DOHH2 (cell line): ENCODE results near the gene LRRC1.

Experiments used
- H3F3A ChIP-seq: fragments of 200-600 bp; sonication (generic), shearing (Covaris generic); 2 replicates; pipeline ENCODE4 v1.6.0; 2016; ENCODE audit warnings: antibody characterized with exemption, mild to moderate bottlenecking; ENCODE audit not compliant: control insufficient read depth, insufficient read depth
- H3K27ac ChIP-seq: fragments of 200-600 bp; sonication (generic); 2 replicates; pipeline ENCODE4 v1.5.1; 2014; ENCODE audit warnings: low read depth, mild to moderate bottlenecking, low read length, moderate library complexity
- H3K27me3 ChIP-seq: fragments of 200-600 bp; sonication (generic); 2 replicates; pipeline ENCODE4 v1.6.1; 2014; ENCODE audit warnings: mild to moderate bottlenecking, low read length, mixed read lengths; ENCODE audit not compliant: control insufficient read depth
- H3K36me3 ChIP-seq: fragments of 200-600 bp; sonication (generic); 2 replicates; pipeline ENCODE4 v1.6.1; 2014; ENCODE audit warnings: mild to moderate bottlenecking, low read length, moderate library complexity, mixed read lengths; ENCODE audit not compliant: control insufficient read depth
- H3K4me1 ChIP-seq: fragments of 200-600 bp; sonication (generic); 2 replicates; pipeline ENCODE4 v1.6.1; 2014; ENCODE audit warnings: mild to moderate bottlenecking, low read length, mixed read lengths; ENCODE audit not compliant: control insufficient read depth
- H3K4me2 ChIP-seq: fragments of 200-600 bp; sonication (generic); 2 replicates; pipeline ENCODE4 v1.6.0; 2014; ENCODE audit warnings: mild to moderate bottlenecking, low read length, moderate library complexity
- H3K4me3 ChIP-seq: fragments of 200-600 bp; sonication (generic); 2 replicates; pipeline ENCODE4 v1.5.1; 2014; ENCODE audit warnings: mild to moderate bottlenecking, low read length, mixed read lengths
- H3K79me2 ChIP-seq: fragments of 200-600 bp; sonication (generic); 2 replicates; pipeline ENCODE4 v1.6.1; 2014; ENCODE audit warnings: mild to moderate bottlenecking, low read length, mixed read lengths; ENCODE audit not compliant: control insufficient read depth
- H3K9me2 ChIP-seq: fragments of 200-600 bp; sonication (generic); replicated peaks from 2 replicates; pipeline ENCODE4 v1.6.1; 2014; ENCODE audit warnings: mild to moderate bottlenecking, low read length, mixed read lengths; ENCODE audit not compliant: control insufficient read depth
- H3K9me3 ChIP-seq: fragments of 200-600 bp; sonication (generic); 2 replicates; pipeline ENCODE4 v1.6.1; 2014; ENCODE audit warnings: antibody characterized with exemption, low read length, mixed read lengths; ENCODE audit not compliant: control insufficient read depth, insufficient read depth
- H4K20me1 ChIP-seq: fragments of 200-600 bp; sonication (generic); 2 replicates; pipeline ENCODE4 v1.6.0; 2014; ENCODE audit warnings: low read depth, mild to moderate bottlenecking, antibody characterized with exemption, low read length, moderate library complexity; ENCODE audit not compliant: control insufficient read depth, insufficient read depth
- EZH2phosphoT487 ChIP-seq: fragments of 200-600 bp; sonication (generic); IDR thresholded peaks from 2 replicates; pipeline ENCODE4 v1.6.1; 2017; ENCODE audit warnings: borderline replicate concordance, mild to moderate bottlenecking, antibody characterized with exemption, low read length, moderate library complexity, mixed read lengths
- TF ChIP-seq, protein P1 (sequence below): fragments of 200-600 bp; sonication (generic); IDR thresholded peaks from one replicate; pipeline ENCODE4 v1.5.1; 2014; ENCODE audit warnings: antibody characterized with exemption, mild to moderate bottlenecking, low read depth, low read length; ENCODE audit not compliant: poor library complexity, severe bottlenecking

LRRC1 gene

DNA sequence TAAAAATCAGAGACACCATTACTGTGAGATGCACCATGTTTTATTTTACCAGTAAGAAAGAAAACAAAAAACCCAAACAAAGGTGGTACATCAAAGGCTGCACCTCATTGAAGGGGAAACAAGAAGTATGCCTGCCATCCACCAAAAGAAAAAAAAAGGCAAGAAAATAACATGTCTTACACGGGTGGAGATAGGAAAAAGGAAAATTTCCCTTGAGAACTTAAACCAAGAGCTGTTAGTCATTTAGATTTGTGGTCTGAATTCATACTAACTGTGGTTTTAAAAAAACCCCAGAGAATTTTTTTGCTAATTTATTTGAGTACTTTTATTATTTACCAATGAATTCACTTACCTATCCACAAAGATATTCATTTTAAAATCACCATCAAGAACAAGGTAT is 144.0 kb downstream of the LRRC1 start:
- Histone ChIP-seq H3K27me3 (no peaks in the 10 kb centered on the region; the same call in 1 of the 2 replicates), H3K4me1 (no peaks in the 10 kb centered on the region), H3K4me3 (no peak overlapping the region), H3K79me2 (no peaks in the 10 kb centered on the region), H3F3A (no peaks in the 10 kb centered on the region), H3K4me2 (no peak overlapping the region), H3K27ac (no peak overlapping the region), H4K20me1 (no peaks in the 10 kb centered on the region), H3K36me3 (no peaks in the 10 kb centered on the region), H3K9me3 (no peaks in the 10 kb centered on the region), H3K9me2 (no peaks in the 10 kb centered on the region)
- no peak for TF ChIP-seq EZH2phosphoT487
- TF ChIP-seq, protein P1, sequence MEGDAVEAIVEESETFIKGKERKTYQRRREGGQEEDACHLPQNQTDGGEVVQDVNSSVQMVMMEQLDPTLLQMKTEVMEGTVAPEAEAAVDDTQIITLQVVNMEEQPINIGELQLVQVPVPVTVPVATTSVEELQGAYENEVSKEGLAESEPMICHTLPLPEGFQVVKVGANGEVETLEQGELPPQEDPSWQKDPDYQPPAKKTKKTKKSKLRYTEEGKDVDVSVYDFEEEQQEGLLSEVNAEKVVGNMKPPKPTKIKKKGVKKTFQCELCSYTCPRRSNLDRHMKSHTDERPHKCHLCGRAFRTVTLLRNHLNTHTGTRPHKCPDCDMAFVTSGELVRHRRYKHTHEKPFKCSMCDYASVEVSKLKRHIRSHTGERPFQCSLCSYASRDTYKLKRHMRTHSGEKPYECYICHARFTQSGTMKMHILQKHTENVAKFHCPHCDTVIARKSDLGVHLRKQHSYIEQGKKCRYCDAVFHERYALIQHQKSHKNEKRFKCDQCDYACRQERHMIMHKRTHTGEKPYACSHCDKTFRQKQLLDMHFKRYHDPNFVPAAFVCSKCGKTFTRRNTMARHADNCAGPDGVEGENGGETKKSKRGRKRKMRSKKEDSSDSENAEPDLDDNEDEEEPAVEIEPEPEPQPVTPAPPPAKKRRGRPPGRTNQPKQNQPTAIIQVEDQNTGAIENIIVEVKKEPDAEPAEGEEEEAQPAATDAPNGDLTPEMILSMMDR, result no peak

DNA sequence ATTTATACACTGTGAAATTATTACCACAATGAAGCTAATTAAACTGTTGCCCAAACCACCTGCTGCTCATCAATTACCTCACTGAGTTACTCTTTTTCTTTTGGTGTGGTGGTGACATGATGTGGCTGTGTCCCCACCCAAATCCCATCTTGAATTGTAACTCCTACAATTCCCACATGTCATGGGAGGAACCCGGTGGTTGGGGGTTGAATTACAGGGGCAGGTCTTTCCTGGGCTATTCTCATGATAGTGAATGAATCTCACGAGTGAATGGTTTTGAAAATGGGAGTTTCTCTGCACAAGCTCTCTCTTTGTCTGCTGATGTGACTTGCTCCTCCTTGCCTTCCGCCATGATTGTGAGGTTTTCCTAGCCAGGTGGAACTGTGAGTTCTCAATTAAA is 145.0 kb downstream of the LRRC1 start:
- Histone ChIP-seq H3K9me2 (no peaks in the 10 kb centered on the region), H3F3A (no peaks in the 10 kb centered on the region), H4K20me1 (no peaks in the 10 kb centered on the region), H3K4me2 (no peak overlapping the region), H3K9me3 (no peaks in the 10 kb centered on the region), H3K79me2 (no peaks in the 10 kb centered on the region), H3K36me3 (no peaks in the 10 kb centered on the region), H3K27ac (no peak overlapping the region), H3K4me1 (no peaks in the 10 kb centered on the region), H3K27me3 (no peaks in the 10 kb centered on the region; the same call in 1 of the 2 replicates), H3K4me3 (no peak overlapping the region)
- TF ChIP-seq EZH2phosphoT487, result no peak
- TF ChIP-seq, protein P1, result no peak

DNA sequence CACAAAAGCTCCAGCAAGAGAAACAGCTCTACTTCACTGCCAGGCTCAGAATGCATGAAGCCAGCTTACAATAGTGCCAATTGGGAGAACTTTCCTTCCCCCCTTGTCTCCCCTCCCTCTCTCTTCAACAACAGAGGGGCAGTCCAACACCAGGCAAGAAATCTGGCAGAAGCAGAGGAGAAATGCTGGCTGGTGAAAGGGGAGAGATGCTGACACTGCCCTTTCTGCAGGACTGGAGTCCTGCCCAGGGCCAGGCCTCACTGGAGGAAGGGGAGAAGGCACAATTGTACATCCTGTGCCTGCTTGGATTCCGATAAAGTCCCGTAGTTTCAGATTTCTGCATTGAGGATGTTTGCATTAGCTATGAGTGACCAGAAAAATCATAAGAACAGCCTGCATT is 148.6 kb downstream of the LRRC1 start:
- TF ChIP-seq, protein P1, result no peak
- TF ChIP-seq EZH2phosphoT487, result no peak
- Histone ChIP-seq H3K27ac (no peak overlapping the region), H3K9me2 (no peaks in the 10 kb centered on the region), H3K27me3 (no peaks in the 10 kb centered on the region; the same call in 1 of the 2 replicates), H3F3A (no peaks in the 10 kb centered on the region), H3K36me3 (no peaks in the 10 kb centered on the region), H3K4me2 (no peak overlapping the region), H3K79me2 (no peaks in the 10 kb centered on the region), H3K9me3 (no peaks in the 10 kb centered on the region), H3K4me3 (no peak overlapping the region), H4K20me1 (no peaks in the 10 kb centered on the region), H3K4me1 (no peaks in the 10 kb centered on the region)

DNA sequence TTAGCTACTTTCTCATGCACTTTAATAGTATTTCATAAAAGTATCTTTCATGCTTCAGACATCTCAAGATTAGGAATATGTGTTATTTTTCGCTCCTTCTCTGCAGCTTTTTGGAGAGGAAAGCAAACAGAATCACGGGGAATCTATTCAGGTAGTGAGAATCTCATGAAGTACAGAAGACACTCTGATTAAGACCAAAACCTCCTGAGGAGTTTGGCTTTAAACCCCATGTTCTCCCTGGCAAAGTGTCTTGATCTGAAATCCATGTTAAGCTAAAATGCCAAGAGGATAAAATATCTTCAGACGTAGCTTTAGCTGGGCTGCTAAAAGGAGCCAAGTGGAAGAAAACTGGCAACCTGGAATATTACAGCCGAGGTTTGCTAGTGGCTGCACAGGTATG is 149.3 kb downstream of the LRRC1 start:
- Histone ChIP-seq H4K20me1 (no peaks in the 10 kb centered on the region), H3K27me3 (no peaks in the 10 kb centered on the region; the same call in 1 of the 2 replicates), H3K4me1 (no peaks in the 10 kb centered on the region), H3F3A (no peaks in the 10 kb centered on the region), H3K27ac (no peak overlapping the region), H3K4me3 (no peak overlapping the region), H3K9me3 (no peaks in the 10 kb centered on the region), H3K79me2 (no peaks in the 10 kb centered on the region), H3K9me2 (no peaks in the 10 kb centered on the region), H3K36me3 (no peaks in the 10 kb centered on the region), H3K4me2 (no peak overlapping the region)
- no peak for TF ChIP-seq EZH2phosphoT487
- TF ChIP-seq, protein P1, result no peak
